Stimulated activated CD4-positive, alpha-beta T cell treated with anti-CD3 and anti-CD28 coated beads, TNF-alpha, amount 100 ng/mL, for 24 hours (primary cell): ENCODE results near the gene STXBP1.
"Not testable (repeated sequence)": the region's sequence is repeated elsewhere in the genome, so short reads cannot be mapped to it uniquely, and the experiment has no call there.

Experiments used
- DNase-seq, 3 experiments: peaks; one replicate each; pipeline ENCODE4 v3.0.0-alpha.2; 2020; ENCODE audit warnings: low read depth in 3 of 3

STXBP1 gene

GRCh38 chr9:127613583-127613954 lies 1.5 kb downstream of the STXBP1 start:
- no peak for DNase-seq

- DNase-seq: no peak
Measured at GRCh38 chr9:127614961-127615360, 2.9 kb downstream of the STXBP1 start.

GRCh38 chr9:127621339-127621970 lies 9.4 kb downstream of the STXBP1 start:
- not testable (repeated sequence) for DNase-seq

GRCh38 chr9:127626752-127627493 lies 14.8 kb downstream of the STXBP1 start:
- DNase-seq: no peak

- DNase-seq: no peak
Measured at GRCh38 chr9:127627494-127627855, 15.4 kb downstream of the STXBP1 start.

GRCh38 chr9:127628758-127629467 lies 16.8 kb downstream of the STXBP1 start:
- no peak for DNase-seq

GRCh38 chr9:127629468-127630081 lies 17.5 kb downstream of the STXBP1 start:
- DNase-seq: no peak

GRCh38 chr9:127633216-127633862 lies 21.3 kb downstream of the STXBP1 start:
- DNase-seq: no peak

- no peak for DNase-seq
Measured at GRCh38 chr9:127634021-127634420, 21.9 kb downstream of the STXBP1 start.

- no peak for DNase-seq
Measured at GRCh38 chr9:127634698-127635097, 22.6 kb downstream of the STXBP1 start.

- no peak for DNase-seq
Measured at GRCh38 chr9:127635201-127635735, 23.2 kb downstream of the STXBP1 start.

GRCh38 chr9:127637322-127637847 lies 25.3 kb downstream of the STXBP1 start:
- DNase-seq: no peak

GRCh38 chr9:127640908-127641545 lies 28.9 kb downstream of the STXBP1 start:
- DNase-seq: no peak

GRCh38 chr9:127642082-127642740 lies 30.1 kb downstream of the STXBP1 start:
- no peak for DNase-seq

GRCh38 chr9:127644146-127644827 lies 32.2 kb downstream of the STXBP1 start:
- DNase-seq: no peak

GRCh38 chr9:127644943-127645342 lies 32.9 kb downstream of the STXBP1 start:
- DNase-seq: no peak

GRCh38 chr9:127647451-127647850 lies 35.4 kb downstream of the STXBP1 start:
- no peak for DNase-seq

- no peak for DNase-seq
Measured at GRCh38 chr9:127650518-127650917, 38.4 kb downstream of the STXBP1 start.

- no peak for DNase-seq
Measured at GRCh38 chr9:127651697-127652610, 39.9 kb downstream of the STXBP1 start.
